AG08395 (cell line): ENCODE data around the gene F10.
A peak's percentile ranks its signal among the peaks of the same experiment; 100 is the strongest.

ENCODE experiments used
- DNase-seq: peaks from one replicate; pipeline ENCODE4 v3.0.0; 2012; ENCODE audit warnings: mixed read lengths, low spot score

F10 gene

GRCh38 chr13:113138792-113139551 lies 16.4 kb downstream of the F10 start:
- DNase-seq, result no peak

GRCh38 chr13:113139577-113139976 lies 17.0 kb downstream of the F10 start:
- no peak for DNase-seq

DNA sequence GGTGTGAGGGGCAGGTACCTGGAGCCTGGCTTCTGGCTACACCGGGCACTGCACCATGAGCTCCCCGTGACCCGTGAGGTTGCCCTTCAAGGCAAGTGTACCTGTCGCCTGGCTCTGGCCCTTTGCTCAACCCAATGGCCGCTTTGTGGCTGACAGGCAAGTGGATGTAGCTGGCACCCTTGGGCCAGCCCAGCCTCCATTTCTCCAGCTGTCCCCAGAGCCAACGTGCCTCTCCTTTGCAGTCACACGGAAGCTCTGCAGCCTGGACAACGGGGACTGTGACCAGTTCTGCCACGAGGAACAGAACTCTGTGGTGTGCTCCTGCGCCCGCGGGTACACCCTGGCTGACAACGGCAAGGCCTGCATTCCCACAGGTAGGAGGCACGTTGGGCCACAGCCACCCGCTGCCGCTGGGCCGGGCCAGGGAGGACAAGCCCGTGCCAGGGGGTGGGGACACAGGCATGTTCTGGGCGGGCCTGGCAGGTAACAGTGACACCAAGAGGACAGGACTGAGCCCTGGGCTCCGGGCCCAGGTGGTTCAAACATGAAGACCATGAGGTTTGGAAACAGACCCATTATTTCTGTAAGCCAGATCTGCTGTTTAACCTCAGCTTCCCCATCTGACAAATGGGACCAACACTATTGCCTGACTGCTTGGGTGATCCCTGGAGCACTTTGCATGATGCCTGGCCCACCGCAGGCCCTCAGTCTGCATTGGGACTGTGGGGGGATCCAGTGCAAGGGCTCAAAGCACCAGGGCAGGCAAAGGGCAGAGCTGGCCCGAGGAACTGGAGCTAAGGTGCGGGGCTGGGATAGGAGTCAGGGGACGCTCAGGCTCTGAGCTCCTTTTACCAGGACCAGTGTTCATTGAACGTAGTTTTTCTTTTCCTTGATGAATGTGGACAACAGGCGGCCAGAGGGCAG lies 18.3 kb downstream of the F10 start:
- no peak for DNase-seq

DNA sequence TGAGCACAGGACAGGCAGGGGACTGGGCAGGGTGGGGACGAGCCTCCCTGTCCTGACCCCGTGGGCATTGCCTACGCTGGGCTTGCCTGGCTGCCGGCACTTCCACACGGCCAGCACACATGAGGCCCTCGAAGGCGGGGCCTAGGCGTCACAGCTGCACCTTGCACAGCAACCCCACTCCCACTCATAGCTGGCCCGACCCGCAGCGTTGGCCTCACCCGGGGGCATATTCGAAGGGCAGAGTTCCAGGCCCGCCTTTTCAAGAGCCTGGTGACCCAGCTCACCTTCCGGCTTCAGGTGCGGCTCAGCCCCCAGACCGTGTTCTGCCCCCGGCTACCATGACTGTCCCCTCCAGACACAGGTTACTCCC lies 19.0 kb downstream of the F10 start:
- DNase-seq, result no peak

GRCh38 chr13:113142876-113143275 lies 20.3 kb downstream of the F10 start:
- peak; percentile 20 for DNase-seq

DNA sequence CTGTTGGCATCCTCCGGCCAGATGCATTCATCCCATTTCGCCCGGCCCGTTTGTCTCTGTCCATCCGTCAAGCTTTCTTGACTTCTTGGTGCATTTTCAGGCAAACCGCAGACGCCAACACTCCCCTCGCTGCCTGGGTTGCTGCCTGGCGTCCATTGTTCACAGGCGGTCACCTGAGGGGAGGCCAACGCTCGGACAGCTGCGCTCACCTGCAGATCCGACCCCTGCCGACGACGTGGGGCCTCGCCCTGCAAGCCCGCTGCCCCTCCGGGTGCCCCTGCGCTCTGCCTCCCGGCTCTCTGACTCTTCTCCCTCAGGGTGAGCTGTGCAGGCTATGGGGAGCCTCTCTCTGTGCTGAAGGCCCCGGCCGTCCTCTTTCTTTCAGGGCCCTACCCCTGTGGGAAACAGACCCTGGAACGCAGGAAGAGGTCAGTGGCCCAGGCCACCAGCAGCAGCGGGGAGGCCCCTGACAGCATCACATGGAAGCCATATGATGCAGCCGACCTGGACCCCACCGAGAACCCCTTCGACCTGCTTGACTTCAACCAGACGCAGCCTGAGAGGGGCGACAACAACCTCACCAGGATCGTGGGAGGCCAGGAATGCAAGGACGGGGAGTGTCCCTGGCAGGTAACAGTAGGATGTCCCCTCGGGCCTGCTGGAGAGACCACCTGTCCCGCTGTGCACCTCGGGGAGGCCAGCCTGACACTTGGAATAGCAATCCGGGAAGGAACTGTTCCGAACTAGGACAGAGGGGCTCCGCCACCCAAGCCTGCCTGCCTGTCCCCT lies 21.1 kb downstream of the F10 start:
- DNase-seq, result no peak

DNA sequence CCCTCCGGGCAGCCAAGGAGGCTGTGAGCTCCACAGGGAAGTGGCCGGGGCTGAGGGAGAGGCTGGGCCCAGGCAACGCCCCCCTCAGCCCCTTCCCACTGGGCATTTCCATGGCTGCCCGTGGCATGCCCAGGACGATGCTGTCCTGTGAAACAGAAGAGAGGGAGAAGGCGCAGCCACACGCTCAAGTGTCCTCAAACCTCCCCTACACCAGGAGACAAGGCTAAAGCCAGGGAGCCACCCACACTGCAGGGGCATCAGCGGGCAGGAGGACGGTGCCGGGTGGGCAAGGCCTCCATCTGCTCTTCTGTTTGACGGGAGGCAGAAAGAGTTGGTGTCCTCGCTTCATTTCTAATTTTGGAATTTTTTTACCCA lies 21.6 kb downstream of the F10 start:
- DNase-seq, result no peak

DNA sequence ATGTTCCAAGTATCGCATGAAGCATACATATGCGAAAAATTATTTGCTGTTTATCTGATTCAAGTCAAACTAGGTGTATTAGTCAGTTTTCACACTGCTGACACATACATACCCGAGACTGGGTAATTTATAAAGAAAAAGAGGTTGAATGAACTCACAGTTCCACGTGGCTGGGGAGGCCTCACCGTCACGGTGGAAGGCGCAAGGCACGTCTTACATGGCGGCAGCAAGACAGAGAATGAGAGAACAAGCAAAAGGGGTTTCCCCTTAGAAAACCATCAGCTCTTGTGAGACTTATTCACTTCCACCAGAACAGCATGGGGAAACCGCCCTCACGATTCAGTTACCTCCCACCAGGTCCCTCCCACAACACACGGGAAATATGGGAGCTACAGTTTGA lies 22.9 kb downstream of the F10 start:
- no peak for DNase-seq

GRCh38 chr13:113145911-113146598 lies 23.5 kb downstream of the F10 start:
- DNase-seq, result no peak

DNA sequence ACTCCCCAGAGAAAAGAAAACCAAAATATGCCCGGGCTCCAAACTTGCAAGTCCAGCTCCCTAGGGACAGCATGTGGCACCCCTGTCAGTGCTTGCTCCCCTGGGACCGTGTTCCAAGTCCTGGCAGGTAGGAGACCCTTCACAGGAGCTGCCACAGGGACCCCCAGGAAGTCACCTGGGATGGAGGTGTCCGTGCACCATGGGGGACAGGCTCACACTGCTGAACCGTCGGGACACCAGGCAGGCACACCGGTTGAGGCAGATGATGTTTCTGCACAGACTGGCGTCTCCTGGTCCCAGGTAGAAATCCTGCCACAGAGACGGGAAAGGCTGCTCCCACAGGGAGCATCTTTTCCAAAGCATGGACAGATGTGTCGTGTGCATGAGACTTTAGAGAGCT lies 24.2 kb downstream of the F10 start:
- DNase-seq, result no peak

DNA sequence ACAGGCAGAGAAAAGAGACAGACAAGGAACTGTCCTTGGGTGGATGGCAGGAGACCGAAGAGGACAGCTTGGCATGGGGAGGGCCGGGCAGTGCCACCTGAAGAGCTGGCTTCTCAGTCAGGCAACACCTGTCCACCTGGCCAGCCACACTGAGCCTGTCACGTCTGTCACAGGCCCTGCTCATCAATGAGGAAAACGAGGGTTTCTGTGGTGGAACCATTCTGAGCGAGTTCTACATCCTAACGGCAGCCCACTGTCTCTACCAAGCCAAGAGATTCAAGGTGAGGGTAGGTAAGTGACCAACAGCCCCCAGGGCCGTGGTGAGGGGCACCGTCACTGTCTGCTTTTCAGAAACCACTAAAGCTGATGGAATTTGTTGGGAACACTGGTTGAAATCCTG lies 24.6 kb downstream of the F10 start:
- no peak for DNase-seq

DNA sequence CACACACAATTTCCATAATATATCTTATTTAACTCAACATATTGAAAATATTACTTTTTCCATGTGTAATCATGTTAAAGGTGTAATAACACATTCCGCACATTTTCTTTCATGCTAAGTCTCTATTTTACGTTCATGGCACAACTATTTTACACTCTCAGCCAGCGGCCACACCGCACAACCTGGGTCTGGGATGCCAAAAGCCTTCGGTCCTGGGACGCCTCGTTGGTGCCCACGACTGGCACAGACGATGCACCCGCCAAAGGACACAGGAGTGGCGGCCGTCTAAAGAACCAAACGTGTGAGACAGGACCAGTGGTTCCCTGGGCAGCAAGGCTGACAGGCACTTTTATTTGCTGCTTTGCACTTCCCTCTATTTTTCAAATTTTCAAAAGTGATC lies 25.8 kb downstream of the F10 start:
- DNase-seq, result no peak

- no peak for DNase-seq
These were observed 26.4 kb downstream of the F10 start for GRCh38 chr13:113148940-113149503.

- DNase-seq, result no peak
These were observed 27.3 kb downstream of the F10 start for GRCh38 chr13:113149711-113150549.

- DNase-seq, result no peak
These were observed 28.2 kb downstream of the F10 start for GRCh38 chr13:113150550-113151365.

DNA sequence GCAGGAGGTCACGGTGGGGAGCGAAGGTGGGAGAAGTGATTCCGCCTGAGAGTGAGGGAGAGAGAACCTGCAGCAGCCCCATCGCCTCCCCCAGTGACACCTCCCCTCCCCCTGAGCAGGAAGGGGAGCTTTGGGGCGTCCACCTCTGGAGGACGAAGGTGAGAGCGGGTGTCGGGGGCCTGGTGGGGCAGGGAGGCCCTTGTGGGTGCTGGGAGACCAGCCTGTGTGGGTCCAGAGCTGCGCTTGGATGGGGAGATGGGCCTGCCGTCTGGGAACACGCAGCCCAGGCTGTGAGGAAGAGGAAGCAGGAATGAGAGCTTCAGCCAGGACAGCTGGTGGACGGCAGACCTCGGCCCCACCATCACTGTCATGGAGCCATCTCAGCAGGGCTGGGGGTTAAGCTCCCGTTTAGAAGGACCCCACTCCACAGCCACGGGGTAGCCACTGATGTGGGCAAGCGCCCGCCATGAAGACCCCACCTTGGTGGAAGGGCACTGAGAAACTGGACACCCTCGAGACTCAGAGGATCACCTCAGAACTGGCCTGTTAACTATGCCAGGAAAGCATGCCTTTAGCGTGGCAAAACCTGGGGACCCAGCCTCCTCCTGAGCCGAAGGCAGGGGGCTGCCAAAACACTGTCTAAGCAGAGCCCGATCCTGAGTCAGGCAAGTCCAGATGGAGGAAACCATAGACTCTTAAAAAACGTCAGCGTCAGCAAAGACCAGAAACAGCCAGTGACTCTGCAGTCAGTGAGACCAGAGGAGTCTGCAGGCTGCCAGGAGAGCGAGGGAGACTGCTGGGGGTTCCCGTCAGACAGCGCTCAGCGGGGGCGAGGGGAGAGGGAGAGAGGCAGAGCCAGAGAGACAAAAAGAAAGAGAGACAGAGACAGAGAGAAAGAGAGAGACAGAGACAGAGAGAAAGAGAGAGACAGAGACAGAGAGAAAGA lies 29.4 kb downstream of the F10 start:
- DNase-seq, result peak; percentile 47

- no peak for DNase-seq
These were observed 30.0 kb downstream of the F10 start for GRCh38 chr13:113152691-113152983.

DNA sequence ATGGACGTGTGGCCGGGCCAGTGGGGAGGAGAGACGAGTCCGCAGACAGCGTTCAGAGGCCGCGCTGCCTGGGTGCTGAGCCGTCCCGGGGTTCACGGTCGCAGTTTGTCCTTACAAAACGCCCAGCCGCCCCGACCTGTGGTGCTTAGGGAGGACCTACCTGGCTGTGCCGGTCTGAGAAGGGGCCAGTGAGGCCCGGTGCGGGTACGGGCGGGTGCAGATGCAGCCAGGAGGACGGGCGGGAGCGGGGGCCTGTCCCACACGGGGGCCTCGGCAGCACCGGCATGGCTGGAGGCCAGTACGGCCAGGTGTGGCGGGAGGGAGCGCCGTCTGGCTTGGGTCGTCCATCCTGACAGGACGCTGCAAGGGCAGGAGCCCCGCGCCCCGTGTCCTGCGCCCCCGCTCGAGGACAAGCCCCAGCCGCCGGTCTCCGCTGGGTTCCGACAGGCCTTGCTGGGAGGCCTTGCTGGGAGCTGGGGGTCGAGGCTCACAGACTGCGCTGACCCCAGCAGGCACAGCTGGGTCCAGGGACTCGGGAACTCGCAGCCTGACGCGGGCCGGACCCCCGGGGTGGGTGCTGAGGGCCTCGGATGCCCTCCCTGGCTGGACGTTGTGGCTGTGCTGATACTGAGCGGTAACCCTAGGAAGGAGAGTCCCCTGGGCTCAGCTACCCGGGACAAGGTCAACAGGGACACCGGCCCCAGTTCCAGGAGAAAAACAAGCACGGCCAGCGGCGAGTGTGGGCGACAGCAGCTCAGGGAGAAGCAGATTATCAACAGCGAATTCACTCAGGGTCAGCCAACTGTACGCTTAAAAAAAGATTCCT lies 30.6 kb downstream of the F10 start:
- DNase-seq, result peak; percentile 21
